ENCODE data around the gene ZSCAN31. TPM values are rescaled to one million over a fixed set of nuclear protein-coding genes. Genes with fewer than 3 reads are reported as not detected.

ZSCAN31 gene
- polyA plus RNA-seq, 1 of the 3 experiments (the other 2 are of a cell fraction): 1.9 TPM

DNA sequence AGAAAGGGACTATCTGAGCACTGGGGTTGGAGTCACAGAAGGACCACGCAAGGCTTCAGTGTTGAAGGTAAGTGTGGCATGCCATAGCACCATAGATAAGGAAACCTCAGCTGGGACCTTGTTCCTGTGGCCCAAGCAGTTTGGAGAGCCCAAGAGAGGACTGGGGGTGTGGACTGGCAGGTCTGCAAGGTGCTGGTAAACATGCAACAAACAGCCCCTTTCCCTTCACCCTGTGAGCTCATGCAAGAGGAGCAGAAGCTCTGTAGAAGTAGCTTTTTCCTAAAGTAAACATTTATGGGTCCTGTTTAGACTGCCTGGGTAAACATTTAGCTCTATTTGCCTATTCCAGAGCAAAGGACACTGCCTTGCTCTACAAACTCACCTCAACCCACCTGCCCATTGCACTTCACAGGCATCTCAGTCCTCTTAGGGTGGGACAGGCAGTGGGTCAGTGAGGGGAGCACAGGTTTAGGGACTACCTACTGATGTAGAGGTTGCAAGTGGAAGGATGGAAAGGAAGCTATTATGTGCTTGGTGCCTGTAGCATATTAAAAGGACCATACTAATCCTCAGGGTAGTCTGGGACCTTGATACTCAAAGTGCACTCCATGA, 12.0 kb downstream of the ZSCAN31 start:
- peaks cover 4% of the 10 kb centered on the region for H3K9me3 ChIP-seq
- H3F3A ChIP-seq (replicated peaks; ENCODE audit: insufficient read depth): no peaks in the 10 kb centered on the region
- H3K4me3 ChIP-seq (ENCODE audit: low read depth in 2 of 2, low read length in 1 of 2): no peak overlapping the region
- CTCF ChIA-PET: interaction anchor here (1.3 kb wide), 1 partner anchor 12 kb away, joined by 4 read pairs; no protein-coding TSS in a partner anchor
- WGBS (ENCODE audit: low lambda C conversion rate): 92% methylated on average over 1 of the region's 1 CpG
- peaks cover 6 to 11% of the 10 kb centered on the region in 2 experiments for H3K36me3 ChIP-seq (replicated peaks in 1 of 2; ENCODE audit: control insufficient read depth in 1 of 2, insufficient read depth in 2 of 2, low read length in 1 of 2)
- no peak for DNase-seq
- H3K9me2 ChIP-seq: no peaks in the 10 kb centered on the region
- H4K20me1 ChIP-seq (ENCODE audit: insufficient read depth): no peaks in the 10 kb centered on the region
- no peak overlapping the region for H2AFZ ChIP-seq (ENCODE audit: low read depth)
- no peaks in the 10 kb centered on the region for H3K79me2 ChIP-seq (ENCODE audit: insufficient read depth)
- H3K27ac ChIP-seq (ENCODE audit: low read depth in 2 of 2, low read length in 1 of 2): no peak overlapping the region
- POLR2A ChIA-PET: interaction anchor here (0.8 to 1.1 kb wide), 2 partner anchors 10 to 11 kb away, joined by 3 read pairs; no protein-coding TSS in a partner anchor
- no peaks in the 10 kb centered on the region for H3K4me1 ChIP-seq (ENCODE audit: control insufficient read depth in 1 of 2, insufficient read depth in 2 of 2, low read depth in 1 of 2, low read length in 1 of 2)
- H3K9ac ChIP-seq: no peak overlapping the region
- H3K4me2 ChIP-seq: no peak overlapping the region
- H3K27me3 ChIP-seq (ENCODE audit: insufficient read depth): no peaks in the 10 kb centered on the region
- TF ChIP-seq, protein P1, sequence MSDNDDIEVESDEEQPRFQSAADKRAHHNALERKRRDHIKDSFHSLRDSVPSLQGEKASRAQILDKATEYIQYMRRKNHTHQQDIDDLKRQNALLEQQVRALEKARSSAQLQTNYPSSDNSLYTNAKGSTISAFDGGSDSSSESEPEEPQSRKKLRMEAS (IDR thresholded peaks at IDR 0.05; ENCODE audit: low read depth): no peak

DNA sequence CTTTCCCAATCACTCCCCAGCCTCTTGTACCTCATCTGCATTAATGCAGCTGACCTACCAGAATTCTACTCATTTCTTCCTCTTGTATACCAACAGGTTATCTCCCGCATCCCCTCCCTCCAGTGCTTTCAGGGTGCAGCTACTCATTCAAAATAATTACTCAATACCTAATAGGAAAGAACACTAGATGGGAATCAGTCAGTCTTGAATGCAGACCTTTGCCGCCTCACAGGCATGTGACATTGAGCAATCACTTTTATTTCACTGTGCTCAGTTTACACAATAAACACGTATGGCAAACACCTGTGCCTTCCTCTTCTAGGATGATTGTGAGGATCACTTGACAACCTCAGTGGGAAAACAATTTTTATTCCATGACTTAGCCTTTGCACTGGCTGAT, 13.3 kb downstream of the ZSCAN31 start:
- H3K9me2 ChIP-seq: no peaks in the 10 kb centered on the region
- POLR2A ChIA-PET: interaction anchor here (1.1 kb wide), 1 partner anchor 13 kb away, joined by 4 read pairs; the partner anchor contains the start of gene ZSCAN31
- H3K4me1 ChIP-seq (ENCODE audit: control insufficient read depth in 1 of 2, insufficient read depth in 2 of 2, low read depth in 1 of 2, low read length in 1 of 2): no peaks in the 10 kb centered on the region
- CTCF ChIA-PET: no interaction called here
- H3K4me3 ChIP-seq (ENCODE audit: low read depth in 2 of 2, low read length in 1 of 2): no peak overlapping the region
- no peaks in the 10 kb centered on the region for H3F3A ChIP-seq (replicated peaks; ENCODE audit: insufficient read depth)
- TF ChIP-seq TEAD4 (IDR thresholded peaks at IDR 0.05; ENCODE audit: borderline replicate concordance, insufficient read depth) (no peak), FOXJ3 (CRISPR knock-in tag; IDR thresholded peaks at IDR 0.05) (no peak), ELF1 (IDR thresholded peaks at IDR 0.05) (no peak), GABPA (IDR thresholded peaks at IDR 0.05; ENCODE audit: low read depth) (no peak), EP300 (IDR thresholded peaks at IDR 0.05; ENCODE audit: borderline replicate concordance in 1 of 2, low read depth in 1 of 2, low read length in 1 of 2) (no peak), NFIC (IDR thresholded peaks at IDR 0.05; ENCODE audit: borderline replicate concordance) (no peak), GATA2 (CRISPR knock-in tag; IDR thresholded peaks at IDR 0.05) (no peak), CHD2 (IDR thresholded peaks at IDR 0.05; ENCODE audit: low read length, partially characterized antibody) (no peak), RCOR1 (IDR thresholded peaks at IDR 0.05; ENCODE audit: low read length) (no peak)
- TF ChIP-seq, protein P2, sequence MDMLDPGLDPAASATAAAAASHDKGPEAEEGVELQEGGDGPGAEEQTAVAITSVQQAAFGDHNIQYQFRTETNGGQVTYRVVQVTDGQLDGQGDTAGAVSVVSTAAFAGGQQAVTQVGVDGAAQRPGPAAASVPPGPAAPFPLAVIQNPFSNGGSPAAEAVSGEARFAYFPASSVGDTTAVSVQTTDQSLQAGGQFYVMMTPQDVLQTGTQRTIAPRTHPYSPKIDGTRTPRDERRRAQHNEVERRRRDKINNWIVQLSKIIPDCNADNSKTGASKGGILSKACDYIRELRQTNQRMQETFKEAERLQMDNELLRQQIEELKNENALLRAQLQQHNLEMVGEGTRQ (IDR thresholded peaks at IDR 0.05; ENCODE audit: borderline replicate concordance, low read depth, low read length): no peak
- TF ChIP-seq, protein P3, sequence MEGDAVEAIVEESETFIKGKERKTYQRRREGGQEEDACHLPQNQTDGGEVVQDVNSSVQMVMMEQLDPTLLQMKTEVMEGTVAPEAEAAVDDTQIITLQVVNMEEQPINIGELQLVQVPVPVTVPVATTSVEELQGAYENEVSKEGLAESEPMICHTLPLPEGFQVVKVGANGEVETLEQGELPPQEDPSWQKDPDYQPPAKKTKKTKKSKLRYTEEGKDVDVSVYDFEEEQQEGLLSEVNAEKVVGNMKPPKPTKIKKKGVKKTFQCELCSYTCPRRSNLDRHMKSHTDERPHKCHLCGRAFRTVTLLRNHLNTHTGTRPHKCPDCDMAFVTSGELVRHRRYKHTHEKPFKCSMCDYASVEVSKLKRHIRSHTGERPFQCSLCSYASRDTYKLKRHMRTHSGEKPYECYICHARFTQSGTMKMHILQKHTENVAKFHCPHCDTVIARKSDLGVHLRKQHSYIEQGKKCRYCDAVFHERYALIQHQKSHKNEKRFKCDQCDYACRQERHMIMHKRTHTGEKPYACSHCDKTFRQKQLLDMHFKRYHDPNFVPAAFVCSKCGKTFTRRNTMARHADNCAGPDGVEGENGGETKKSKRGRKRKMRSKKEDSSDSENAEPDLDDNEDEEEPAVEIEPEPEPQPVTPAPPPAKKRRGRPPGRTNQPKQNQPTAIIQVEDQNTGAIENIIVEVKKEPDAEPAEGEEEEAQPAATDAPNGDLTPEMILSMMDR (IDR thresholded peaks at IDR 0.05): no peak
- TF ChIP-seq, protein P4, sequence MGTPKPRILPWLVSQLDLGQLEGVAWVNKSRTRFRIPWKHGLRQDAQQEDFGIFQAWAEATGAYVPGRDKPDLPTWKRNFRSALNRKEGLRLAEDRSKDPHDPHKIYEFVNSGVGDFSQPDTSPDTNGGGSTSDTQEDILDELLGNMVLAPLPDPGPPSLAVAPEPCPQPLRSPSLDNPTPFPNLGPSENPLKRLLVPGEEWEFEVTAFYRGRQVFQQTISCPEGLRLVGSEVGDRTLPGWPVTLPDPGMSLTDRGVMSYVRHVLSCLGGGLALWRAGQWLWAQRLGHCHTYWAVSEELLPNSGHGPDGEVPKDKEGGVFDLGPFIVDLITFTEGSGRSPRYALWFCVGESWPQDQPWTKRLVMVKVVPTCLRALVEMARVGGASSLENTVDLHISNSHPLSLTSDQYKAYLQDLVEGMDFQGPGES (IDR thresholded peaks at IDR 0.05; ENCODE audit: low read depth, low read length): no peak
- TF ChIP-seq, protein P5, sequence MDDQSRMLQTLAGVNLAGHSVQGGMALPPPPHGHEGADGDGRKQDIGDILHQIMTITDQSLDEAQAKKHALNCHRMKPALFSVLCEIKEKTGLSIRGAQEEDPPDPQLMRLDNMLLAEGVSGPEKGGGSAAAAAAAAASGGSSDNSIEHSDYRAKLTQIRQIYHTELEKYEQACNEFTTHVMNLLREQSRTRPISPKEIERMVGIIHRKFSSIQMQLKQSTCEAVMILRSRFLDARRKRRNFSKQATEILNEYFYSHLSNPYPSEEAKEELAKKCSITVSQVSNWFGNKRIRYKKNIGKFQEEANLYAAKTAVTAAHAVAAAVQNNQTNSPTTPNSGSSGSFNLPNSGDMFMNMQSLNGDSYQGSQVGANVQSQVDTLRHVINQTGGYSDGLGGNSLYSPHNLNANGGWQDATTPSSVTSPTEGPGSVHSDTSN (IDR thresholded peaks at IDR 0.05): no peak
- TF ChIP-seq, protein P6, sequence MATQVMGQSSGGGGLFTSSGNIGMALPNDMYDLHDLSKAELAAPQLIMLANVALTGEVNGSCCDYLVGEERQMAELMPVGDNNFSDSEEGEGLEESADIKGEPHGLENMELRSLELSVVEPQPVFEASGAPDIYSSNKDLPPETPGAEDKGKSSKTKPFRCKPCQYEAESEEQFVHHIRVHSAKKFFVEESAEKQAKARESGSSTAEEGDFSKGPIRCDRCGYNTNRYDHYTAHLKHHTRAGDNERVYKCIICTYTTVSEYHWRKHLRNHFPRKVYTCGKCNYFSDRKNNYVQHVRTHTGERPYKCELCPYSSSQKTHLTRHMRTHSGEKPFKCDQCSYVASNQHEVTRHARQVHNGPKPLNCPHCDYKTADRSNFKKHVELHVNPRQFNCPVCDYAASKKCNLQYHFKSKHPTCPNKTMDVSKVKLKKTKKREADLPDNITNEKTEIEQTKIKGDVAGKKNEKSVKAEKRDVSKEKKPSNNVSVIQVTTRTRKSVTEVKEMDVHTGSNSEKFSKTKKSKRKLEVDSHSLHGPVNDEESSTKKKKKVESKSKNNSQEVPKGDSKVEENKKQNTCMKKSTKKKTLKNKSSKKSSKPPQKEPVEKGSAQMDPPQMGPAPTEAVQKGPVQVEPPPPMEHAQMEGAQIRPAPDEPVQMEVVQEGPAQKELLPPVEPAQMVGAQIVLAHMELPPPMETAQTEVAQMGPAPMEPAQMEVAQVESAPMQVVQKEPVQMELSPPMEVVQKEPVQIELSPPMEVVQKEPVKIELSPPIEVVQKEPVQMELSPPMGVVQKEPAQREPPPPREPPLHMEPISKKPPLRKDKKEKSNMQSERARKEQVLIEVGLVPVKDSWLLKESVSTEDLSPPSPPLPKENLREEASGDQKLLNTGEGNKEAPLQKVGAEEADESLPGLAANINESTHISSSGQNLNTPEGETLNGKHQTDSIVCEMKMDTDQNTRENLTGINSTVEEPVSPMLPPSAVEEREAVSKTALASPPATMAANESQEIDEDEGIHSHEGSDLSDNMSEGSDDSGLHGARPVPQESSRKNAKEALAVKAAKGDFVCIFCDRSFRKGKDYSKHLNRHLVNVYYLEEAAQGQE (IDR thresholded peaks at IDR 0.05; ENCODE audit: low read depth, low read length): no peak
- peaks cover 6 to 11% of the 10 kb centered on the region in 2 experiments for H3K36me3 ChIP-seq (replicated peaks in 1 of 2; ENCODE audit: control insufficient read depth in 1 of 2, insufficient read depth in 2 of 2, low read length in 1 of 2)
- no peak overlapping the region for H3K27ac ChIP-seq (ENCODE audit: low read depth in 2 of 2, low read length in 1 of 2)
- WGBS (ENCODE audit: low lambda C conversion rate): 97% methylated on average over 3 of the region's 3 CpGs
- no peak overlapping the region for H3K4me2 ChIP-seq
- no peaks in the 10 kb centered on the region for H3K79me2 ChIP-seq (ENCODE audit: insufficient read depth)
- H3K27me3 ChIP-seq (ENCODE audit: insufficient read depth): no peaks in the 10 kb centered on the region
- H3K9ac ChIP-seq: no peak overlapping the region
- H2AFZ ChIP-seq (ENCODE audit: low read depth): no peak overlapping the region
- no peak for DNase-seq
- peaks cover 4% of the 10 kb centered on the region for H3K9me3 ChIP-seq
- H4K20me1 ChIP-seq (ENCODE audit: insufficient read depth): no peaks in the 10 kb centered on the region
